Mononuclear cell (primary cell): ENCODE measurements around the gene MYO1D. TPM values are rescaled to one million over a fixed set of nuclear protein-coding genes. Genes with fewer than 3 reads are reported as not detected.
"Not testable (repeated sequence)": the region's sequence is repeated elsewhere in the genome, so short reads cannot be mapped to it uniquely, and the experiment has no call there.

ENCODE experiments used
- H3K27me3 ChIP-seq: 2 replicates; pipeline ENCODE4 v1.6.0; 2011; ENCODE audit warnings: low read length, control low read depth; ENCODE audit not compliant: insufficient read depth
- H3K4me1 ChIP-seq: 2 replicates; pipeline ENCODE4 v1.5.1; 2011; ENCODE audit warnings: mild to moderate bottlenecking, low read length, control low read depth; ENCODE audit not compliant: insufficient read depth
- H3K4me3 ChIP-seq: 2 replicates; pipeline ENCODE4 v1.5.1; 2011; ENCODE audit warnings: mild to moderate bottlenecking, low read length, moderate library complexity
- H3K9me3 ChIP-seq: 2 replicates; pipeline ENCODE4 v1.5.1; 2011; ENCODE audit warnings: low read depth, mild to moderate bottlenecking, control low read depth, low read length
- total RNA-seq: library from RNA; depleted of rRNA; stranded (reverse); fragments of >200 nt; gene quantifications from one replicate; pipeline ENCODE4 v1.2.3, GENCODE V29; 2012

MYO1D gene
- 5.7 TPM for total RNA-seq

DNA sequence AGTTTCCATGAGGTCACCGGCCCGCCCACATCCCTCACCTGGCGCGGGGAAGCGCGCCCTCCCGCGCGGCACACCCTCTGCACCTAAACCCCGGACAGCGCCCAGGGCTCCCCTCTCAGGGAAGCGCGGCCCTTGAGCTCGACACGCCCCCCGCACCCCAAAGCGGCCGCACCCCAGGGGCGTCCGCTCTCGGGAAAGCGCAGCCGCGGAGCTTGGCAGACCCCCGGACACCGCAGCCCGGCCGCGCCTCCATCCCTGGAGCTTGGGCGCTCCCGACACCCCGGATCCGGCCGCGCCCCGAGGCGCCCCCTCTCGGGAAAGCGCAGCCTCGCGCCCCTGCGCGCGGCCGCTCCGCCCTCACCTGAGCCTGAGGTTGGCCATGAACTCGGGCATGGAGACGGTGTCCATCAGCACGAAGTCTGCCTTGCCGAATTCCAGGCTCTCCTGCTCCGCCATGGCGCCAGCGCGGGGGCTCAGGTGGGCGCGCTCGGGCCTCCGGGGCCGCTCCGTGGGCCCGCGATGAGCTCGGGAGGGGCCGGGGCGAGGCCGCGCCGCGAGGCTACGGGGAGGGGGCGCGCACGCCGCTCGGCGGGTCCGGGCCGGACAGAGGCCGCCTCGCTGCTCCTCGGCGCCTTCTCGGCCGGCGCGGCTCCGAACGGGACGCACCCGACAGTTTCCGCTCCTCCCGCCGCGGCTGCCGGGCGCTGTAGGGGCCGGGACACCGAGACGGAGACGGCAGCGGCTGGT, at the start of gene MYO1D:
Gene MYO1D (minus strand): TSS at position 708 of the 747 bp plus-strand sequence. CDS start 252 bp downstream, at position 456.
- peaks cover 14% of the 10 kb centered on the region for H3K27me3 ChIP-seq
- H3K9me3 ChIP-seq: no peaks in the 10 kb centered on the region
- H3K4me1 ChIP-seq: peaks cover 25% of the 10 kb centered on the region
- H3K4me3 ChIP-seq: peak within 1 kb of the TSS; percentile 62

- Histone ChIP-seq H3K27me3 (peaks cover 39% of the 10 kb centered on the region), H3K9me3 (no peaks in the 10 kb centered on the region), H3K4me1 (peaks cover 4% of the 10 kb centered on the region), H3K4me3 (no peak overlapping the region)
Observed at GRCh38 chr17:32926183-32926582, 49.3 kb upstream of the MYO1D start.

- not testable (repeated sequence) for H3K4me3 ChIP-seq, H3K9me3 ChIP-seq, H3K4me1 ChIP-seq
- H3K27me3 ChIP-seq: peaks cover 22% of the 10 kb centered on the region
Observed at GRCh38 chr17:32923905-32924304, 47.0 kb upstream of the MYO1D start.

DNA sequence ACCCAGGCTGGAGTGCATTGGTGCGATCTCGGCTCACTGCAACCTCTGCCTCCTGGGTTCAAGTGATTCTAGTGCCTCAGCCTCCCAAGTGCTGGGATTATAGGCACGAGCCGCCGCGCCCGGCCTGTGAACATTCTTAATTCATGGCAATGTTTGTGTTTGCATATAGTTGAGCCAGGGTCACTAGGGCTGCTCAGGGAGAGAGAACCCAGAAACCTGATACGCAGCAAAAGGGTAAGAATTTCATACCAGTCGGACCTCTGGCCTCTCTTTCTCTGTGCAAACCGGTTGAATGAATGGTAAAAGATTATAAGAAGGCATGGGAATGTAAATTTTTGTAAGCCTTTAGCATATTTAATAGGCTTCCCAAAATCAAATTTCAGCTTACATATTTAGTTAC, 44.1 kb upstream of the MYO1D start:
- H3K9me3 ChIP-seq: no peaks in the 10 kb centered on the region
- H3K4me1 ChIP-seq: no peaks in the 10 kb centered on the region
- peaks cover 2% of the 10 kb centered on the region for H3K27me3 ChIP-seq
- no peak overlapping the region for H3K4me3 ChIP-seq

DNA sequence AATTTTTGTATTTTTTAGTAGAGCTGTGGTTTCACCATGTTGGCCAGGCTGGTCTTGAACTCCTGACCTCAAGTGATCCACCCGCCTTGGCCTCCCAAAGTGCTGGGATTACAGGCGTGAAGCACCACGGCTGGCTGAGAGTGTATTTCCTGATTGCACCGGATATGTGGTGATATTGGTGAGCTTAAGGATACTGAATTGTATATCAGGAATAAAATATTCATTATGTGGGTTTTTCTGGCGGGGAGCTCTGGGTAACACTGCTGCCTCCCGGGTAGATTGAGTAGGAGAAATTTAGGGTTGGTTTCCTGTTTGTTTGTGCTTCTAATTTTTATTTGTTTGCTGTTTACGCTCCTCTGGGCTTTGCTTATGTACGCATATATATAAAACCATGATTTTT, 43.4 kb upstream of the MYO1D start:
- Histone ChIP-seq H3K4me3 (no peak overlapping the region), H3K27me3 (no peaks in the 10 kb centered on the region), H3K4me1 (no peaks in the 10 kb centered on the region), H3K9me3 (no peaks in the 10 kb centered on the region)

DNA sequence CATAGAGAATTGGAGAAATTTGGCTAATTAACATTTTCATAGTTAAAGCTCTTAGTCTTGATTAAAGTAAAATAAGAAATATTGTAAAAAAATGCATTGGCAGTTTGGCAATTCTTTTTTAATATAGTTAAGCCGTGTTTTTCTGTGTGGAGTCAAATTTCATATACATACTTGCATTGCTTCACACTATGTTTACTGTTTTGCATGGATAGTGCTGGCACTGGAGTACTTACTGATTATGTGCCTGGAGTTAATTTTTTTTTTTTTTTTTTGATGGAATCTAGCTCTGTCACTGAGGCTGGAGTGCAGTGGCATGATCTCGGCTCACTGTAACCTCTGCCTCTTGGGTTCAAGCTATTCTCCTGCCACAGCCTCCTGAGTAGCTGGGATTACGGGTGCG, 43.0 kb upstream of the MYO1D start:
- H3K9me3 ChIP-seq, H3K4me3 ChIP-seq, H3K4me1 ChIP-seq, H3K27me3 ChIP-seq: not testable (repeated sequence)

- no peak overlapping the region for H3K4me3 ChIP-seq
- H3K27me3 ChIP-seq: no peaks in the 10 kb centered on the region
- no peaks in the 10 kb centered on the region for H3K9me3 ChIP-seq
- no peaks in the 10 kb centered on the region for H3K4me1 ChIP-seq
Observed at GRCh38 chr17:32917842-32918241, 40.9 kb upstream of the MYO1D start.

- no peaks in the 10 kb centered on the region for H3K4me1 ChIP-seq
- no peaks in the 10 kb centered on the region for H3K27me3 ChIP-seq
- no peak overlapping the region for H3K4me3 ChIP-seq
- H3K9me3 ChIP-seq: no peaks in the 10 kb centered on the region
Observed at GRCh38 chr17:32917081-32917480, 40.2 kb upstream of the MYO1D start.

DNA sequence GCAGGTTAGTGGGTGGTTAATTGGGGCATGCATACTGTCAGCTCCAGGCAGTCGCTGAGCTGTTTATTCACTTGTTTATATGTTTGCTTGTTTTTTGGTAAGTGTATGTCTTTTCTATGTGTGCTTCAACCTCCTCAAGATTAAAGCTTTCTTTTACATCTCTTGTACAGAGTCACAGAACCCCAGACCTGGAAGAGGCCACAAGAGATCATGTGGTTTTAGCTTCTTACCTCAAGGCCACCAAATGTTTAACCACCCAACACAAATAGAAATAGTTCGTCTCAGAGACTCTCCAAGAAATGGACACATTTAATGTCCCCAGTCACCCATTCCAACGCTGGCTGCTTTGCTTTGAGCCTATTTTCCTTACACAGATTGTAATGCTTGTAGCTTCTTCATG, 39.2 kb upstream of the MYO1D start:
- Histone ChIP-seq H3K27me3 (no peaks in the 10 kb centered on the region), H3K9me3 (no peaks in the 10 kb centered on the region), H3K4me1 (no peaks in the 10 kb centered on the region), H3K4me3 (no peak overlapping the region)

DNA sequence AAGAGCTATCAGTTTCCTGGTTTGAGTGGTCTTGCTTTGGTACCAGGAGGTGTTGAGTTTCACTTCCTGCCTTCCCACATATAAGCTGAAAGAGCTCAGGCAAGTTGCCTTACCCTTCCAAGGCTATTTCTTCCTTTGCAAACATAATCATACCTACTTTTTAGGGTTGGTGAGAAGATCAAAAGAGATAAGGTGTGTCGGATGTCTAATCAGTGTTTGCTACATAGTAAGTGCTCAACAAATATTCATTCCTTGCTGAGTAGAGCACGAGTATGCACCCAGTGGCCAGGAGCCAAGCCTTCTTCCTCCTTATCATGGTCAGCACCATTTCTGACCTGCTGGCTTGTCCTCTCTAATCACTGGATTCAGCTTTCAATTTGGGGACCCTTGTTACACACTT, 38.3 kb upstream of the MYO1D start:
- H3K4me1 ChIP-seq: no peaks in the 10 kb centered on the region
- H3K9me3 ChIP-seq: no peaks in the 10 kb centered on the region
- H3K27me3 ChIP-seq: no peaks in the 10 kb centered on the region
- H3K4me3 ChIP-seq: no peak overlapping the region

DNA sequence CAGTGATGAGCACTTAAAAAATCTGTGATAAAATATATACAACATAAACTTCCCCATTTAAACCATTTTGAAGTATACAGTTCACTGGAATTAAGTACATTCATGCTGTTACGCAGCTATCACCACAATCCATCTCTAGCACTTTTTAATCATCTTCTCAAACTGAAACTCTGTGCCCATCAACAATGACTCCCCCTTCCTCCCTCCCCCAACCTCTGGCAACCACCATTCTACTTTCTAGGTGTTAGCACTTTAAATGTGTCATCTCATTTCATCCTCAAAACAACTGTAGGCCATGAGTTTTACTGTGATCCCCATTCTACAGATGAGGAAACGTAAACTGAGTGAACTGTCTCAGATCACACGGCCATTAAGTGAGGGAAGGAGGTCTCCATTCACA, 37.3 kb upstream of the MYO1D start:
- Histone ChIP-seq H3K4me3 (no peak overlapping the region), H3K27me3 (no peaks in the 10 kb centered on the region), H3K4me1 (no peaks in the 10 kb centered on the region), H3K9me3 (no peaks in the 10 kb centered on the region)

- Histone ChIP-seq H3K4me1 (no peaks in the 10 kb centered on the region), H3K4me3 (no peak overlapping the region), H3K9me3 (no peaks in the 10 kb centered on the region), H3K27me3 (no peaks in the 10 kb centered on the region)
Observed at GRCh38 chr17:32913593-32913992, 36.7 kb upstream of the MYO1D start.

DNA sequence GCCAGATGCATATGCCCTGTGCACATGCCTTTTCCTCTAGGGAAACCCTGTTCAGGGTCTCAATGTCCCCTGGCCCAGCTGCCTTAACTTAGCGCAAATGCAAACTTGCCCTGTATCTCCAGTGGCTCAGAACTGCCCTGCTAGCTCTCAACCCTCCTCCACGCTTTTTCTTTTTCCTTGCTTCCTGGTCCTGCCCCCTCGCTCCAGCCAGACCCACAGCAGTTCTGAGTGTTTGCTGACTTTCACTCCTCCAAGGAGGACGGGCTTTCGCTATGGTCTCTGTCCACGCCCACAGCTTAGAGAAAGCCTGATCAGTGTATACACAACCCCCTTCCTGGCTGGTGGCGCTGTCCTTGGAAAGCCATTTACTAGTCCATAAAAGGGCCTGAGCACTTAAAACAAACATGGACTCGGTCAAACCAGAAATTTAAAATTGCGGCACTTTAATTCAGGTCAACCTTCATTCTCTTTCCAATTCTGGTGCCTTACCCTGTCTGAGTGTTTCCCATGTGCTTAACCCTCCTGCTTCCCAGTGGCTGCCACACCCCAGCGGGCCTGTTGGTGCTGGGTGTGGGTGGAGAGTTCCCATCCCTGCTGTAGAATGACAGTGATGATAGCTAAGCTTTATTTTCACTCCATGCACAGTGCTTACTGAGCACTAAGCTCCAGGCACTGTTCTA, 35.4 kb upstream of the MYO1D start:
- Histone ChIP-seq H3K4me1 (no peaks in the 10 kb centered on the region), H3K27me3 (no peaks in the 10 kb centered on the region), H3K9me3 (no peaks in the 10 kb centered on the region), H3K4me3 (no peak overlapping the region)

DNA sequence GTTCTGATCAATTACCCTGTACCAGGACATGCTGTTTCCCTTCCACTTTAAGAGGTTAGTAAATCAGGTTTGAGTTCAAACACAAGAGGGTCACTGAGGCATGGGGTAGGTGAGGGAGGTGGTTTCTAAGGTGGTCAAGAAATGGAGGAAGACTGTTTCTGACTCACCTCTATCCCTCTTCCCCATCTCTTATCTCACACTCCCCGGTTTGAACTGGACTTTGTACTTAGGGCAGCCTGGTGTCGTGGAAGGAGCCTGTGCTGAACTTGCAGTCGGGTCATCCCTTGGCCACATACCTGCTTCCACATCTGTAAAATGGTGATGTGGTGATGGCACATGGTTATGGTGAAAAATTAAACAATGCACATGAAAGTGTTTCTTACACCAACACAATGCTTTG, 33.8 kb upstream of the MYO1D start:
- H3K9me3 ChIP-seq: no peaks in the 10 kb centered on the region
- no peak overlapping the region for H3K4me3 ChIP-seq
- H3K4me1 ChIP-seq: no peaks in the 10 kb centered on the region
- H3K27me3 ChIP-seq: peaks cover 1% of the 10 kb centered on the region

DNA sequence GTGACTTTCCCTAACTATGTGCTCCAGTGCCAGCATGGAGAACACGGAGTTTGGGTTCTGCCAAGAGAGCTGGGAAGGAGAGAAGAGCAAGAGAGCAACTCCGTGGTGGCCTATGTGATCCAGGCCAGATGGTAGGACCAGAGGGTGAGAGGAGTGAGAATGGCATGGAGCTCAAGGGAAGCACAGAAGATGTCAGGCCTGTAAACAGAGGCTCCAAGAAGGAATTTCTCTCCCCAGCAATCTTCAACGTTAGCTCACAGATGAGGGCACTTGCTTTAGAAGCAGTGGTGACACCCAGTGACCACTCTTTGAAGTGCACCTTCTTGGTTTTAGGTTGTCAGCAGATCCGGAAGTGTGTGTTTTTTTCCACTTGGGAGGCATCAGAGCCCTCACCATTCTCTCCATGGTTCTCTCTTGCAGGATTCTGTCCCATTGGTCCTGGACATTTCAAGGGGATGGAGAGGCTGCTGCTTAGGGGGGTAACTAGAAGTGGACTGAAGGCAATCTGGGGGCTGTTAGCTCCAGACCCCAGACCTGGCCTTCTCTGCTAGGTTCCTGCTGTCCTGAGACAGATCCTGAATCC, 33.0 kb upstream of the MYO1D start:
- Histone ChIP-seq H3K27me3 (peaks cover 7% of the 10 kb centered on the region), H3K4me3 (no peak overlapping the region), H3K4me1 (no peaks in the 10 kb centered on the region), H3K9me3 (no peaks in the 10 kb centered on the region)

DNA sequence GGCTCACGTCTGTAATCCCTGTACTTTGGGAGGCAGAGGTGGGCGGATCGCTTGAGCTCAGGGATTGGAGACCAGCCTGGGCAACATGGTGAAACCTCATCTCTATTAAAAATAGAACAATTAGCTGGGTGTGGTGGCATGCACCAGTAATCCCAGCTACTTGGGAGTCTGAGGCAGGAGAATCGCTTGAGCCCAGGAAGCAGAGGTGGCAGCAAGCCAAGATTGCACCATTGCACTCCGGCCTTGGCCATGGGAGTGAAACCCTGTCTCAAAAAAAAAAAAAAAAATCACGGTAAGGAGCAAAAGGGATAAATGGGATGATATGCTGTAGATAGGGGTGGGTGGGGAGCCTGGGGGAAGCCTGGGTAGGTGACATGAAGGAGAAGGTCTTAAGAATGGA, 30.7 kb upstream of the MYO1D start:
- H3K9me3 ChIP-seq: no peaks in the 10 kb centered on the region
- H3K27me3 ChIP-seq: peaks cover 15% of the 10 kb centered on the region

More for the DNA sequence above, 30.7 kb upstream of the MYO1D start:
- H3K4me1 ChIP-seq: no peaks in the 10 kb centered on the region
- no peak overlapping the region for H3K4me3 ChIP-seq
